A549 (cell line): Measurements from ENCODE around the gene ANKRD11. TPM values are rescaled to one million over a fixed set of nuclear protein-coding genes. Genes with fewer than 3 reads are reported as not detected.

Experiments used
- ATAC-seq, 2 experiments: fragments of 200-7000 bp in 1 of 2; fragments of >200 bp in 1 of 2; cut with Nextera tagmentation in 1 of 2; cut with Tn5 transposase in 1 of 2; 3 replicates each; pipeline versions ENCODE4 v1.8.0 to v1.9.1; 2018 to 2020; ENCODE audit warnings: mild to moderate bottlenecking in 1 of 2, moderate library complexity in 1 of 2
- CTCF ChIA-PET: fragments of 300-600 bp; sonication (Branson Sonifier 250); formaldehyde crosslinking; extraction: SDS; loops from one replicate; lab custom pipeline; 2021; ENCODE audit warnings: antibody characterized with exemption, inconsistent platforms; lab: Yijun Ruan, JAX
- POLR2A ChIA-PET: fragments of 350-600 bp; formaldehyde crosslinking; extraction: SDS; loops from one replicate; lab custom pipeline; 2021; ENCODE audit warnings: antibody characterized with exemption, inconsistent platforms; lab: Yijun Ruan, JAX
- DNase-seq, 2 experiments: peaks; one replicate each; pipeline versions ENCODE4 v3.0.0 to v3.0.0-alpha.2; 2011 to 2016; ENCODE audit warnings: low read depth in 1 of 2, low spot score in 1 of 2
- FAIRE-seq: peaks from 2 replicates; lab custom pipeline; 2011; peaks lifted over from hg19 to GRCh38; lab: Jason Lieb, UNC
- H3K27ac ChIP-seq, 2 experiments: fragments of >200 bp; sonication (Bioruptor Twin); formaldehyde crosslinking; 3 replicates each; pipeline ENCODE4 v1.5.1; 2016 to 2017
- H3K4me1 ChIP-seq: fragments of >200 bp; sonication (Bioruptor Twin); formaldehyde crosslinking; 3 replicates; pipeline ENCODE4 v1.6.1; 2016
- H3K4me2 ChIP-seq: fragments of >200 bp; sonication (Bioruptor Twin); formaldehyde crosslinking; 3 replicates; pipeline ENCODE4 v1.6.1; 2016
- H3K4me3 ChIP-seq: fragments of >200 bp; sonication (Bioruptor Twin); formaldehyde crosslinking; 3 replicates; pipeline ENCODE4 v1.5.1; 2016
- H3K9me3 ChIP-seq: fragments of >200 bp; sonication (Bioruptor Twin); formaldehyde crosslinking; 3 replicates; pipeline ENCODE4 v1.6.1; 2016
- CHD2 ChIP-seq: fragments of 150-350 bp; IDR thresholded peaks from 2 replicates; pipeline ENCODE4 v1.6.1; 2014; ENCODE audit warnings: low read length; ENCODE audit not compliant: partially characterized antibody
- CTCF ChIP-seq: fragments of >200 bp; sonication (Bioruptor Twin); formaldehyde crosslinking; IDR thresholded peaks from 3 replicates; pipeline ENCODE4 v1.5.1; 2016
- E2F6 ChIP-seq: IDR thresholded peaks from 2 replicates; pipeline ENCODE4 v1.6.1; 2012; ENCODE audit warnings: low read depth, borderline replicate concordance
- FOXS1 ChIP-seq: fragments of 250-450 bp; sonication (Bioruptor Pico); IDR thresholded peaks from 2 replicates; pipeline ENCODE4 v1.5.0; 2020; ENCODE audit warnings: mild to moderate bottlenecking, moderate library complexity
- GATA3 ChIP-seq: IDR thresholded peaks from 2 replicates; pipeline ENCODE4 v1.6.1; 2012; ENCODE audit warnings: borderline replicate concordance
- HDAC2 ChIP-seq: fragments of 200-600 bp; sonication (generic); IDR thresholded peaks from 2 replicates; pipeline ENCODE4 v1.6.1; 2016
- HES2 ChIP-seq: fragments of >200 bp; sonication (Bioruptor Twin); formaldehyde crosslinking; IDR thresholded peaks from 2 replicates; pipeline ENCODE4 v1.6.1; 2016
- HEYL ChIP-seq: fragments of 250-450 bp; sonication (Bioruptor Pico); IDR thresholded peaks from 2 replicates; pipeline ENCODE4 v1.8.0; 2021; ENCODE audit warnings: mild to moderate bottlenecking, moderate library complexity
- JUN ChIP-seq, 2 experiments: fragments of >200 bp; sonication (Bioruptor Twin); formaldehyde crosslinking; IDR thresholded peaks; 2 replicates in 1 of 2; 3 replicates in 1 of 2; pipeline ENCODE4 v1.6.1; 2016 to 2017
- KDM1A ChIP-seq: fragments of 200-600 bp; sonication (generic); IDR thresholded peaks from 2 replicates; pipeline ENCODE4 v1.6.1; 2016; ENCODE audit warnings: low read depth, mild to moderate bottlenecking
- MAFK ChIP-seq: fragments of 450-650 bp; IDR thresholded peaks from 2 replicates; pipeline ENCODE4 v1.6.1; 2014; ENCODE audit not compliant: partially characterized antibody
- MAX ChIP-seq: IDR thresholded peaks from 2 replicates; pipeline ENCODE4 v1.6.1; 2012
- MAZ ChIP-seq: fragments of 150-350 bp; IDR thresholded peaks from 2 replicates; pipeline ENCODE4 v1.6.1; 2014; ENCODE audit warnings: antibody characterized with exemption, low read depth, low read length, borderline replicate concordance
- NR3C1 ChIP-seq: fragments of >200 bp; sonication (Bioruptor Twin); formaldehyde crosslinking; IDR thresholded peaks from 3 replicates; pipeline ENCODE4 v1.6.1; 2017
- PHF8 ChIP-seq: fragments of 200-600 bp; sonication (generic); IDR thresholded peaks from 2 replicates; pipeline ENCODE4 v1.6.1; 2016; ENCODE audit warnings: low read depth, mild to moderate bottlenecking, antibody characterized with exemption, moderate library complexity, borderline replicate concordance
- POLR2A ChIP-seq: IDR thresholded peaks from 2 replicates; pipeline ENCODE4 v1.6.1; 2012; ENCODE audit warnings: mild to moderate bottlenecking, low read length
- RARB ChIP-seq: fragments of 250-450 bp; sonication (Bioruptor Pico); IDR thresholded peaks from 2 replicates; pipeline ENCODE4 v1.8.0; 2021; ENCODE audit warnings: mild to moderate bottlenecking, moderate library complexity
- RFX5 ChIP-seq: fragments of 450-650 bp; IDR thresholded peaks from 2 replicates; pipeline ENCODE4 v1.7.1; 2014; ENCODE audit warnings: antibody characterized with exemption, mild to moderate bottlenecking, moderate library complexity
- SMC3 ChIP-seq: fragments of >200 bp; sonication (Bioruptor Twin); formaldehyde crosslinking; IDR thresholded peaks from 3 replicates; pipeline ENCODE4 v1.6.1; 2018; ENCODE audit warnings: inconsistent platforms
- SREBF2 ChIP-seq: fragments of 450-650 bp; IDR thresholded peaks from 2 replicates; pipeline ENCODE4 v1.6.1; 2014; ENCODE audit warnings: mild to moderate bottlenecking, moderate library complexity
- ZC3H11A ChIP-seq: fragments of 450-650 bp; IDR thresholded peaks from 2 replicates; pipeline ENCODE4 v1.6.1; 2014; ENCODE audit warnings: antibody characterized with exemption, mild to moderate bottlenecking
- WGBS: methylation state at CpG from one replicate; pipeline ENCODE4 v1.1.6; 2017; ENCODE audit errors: missing lambda C conversion rate; 5-methylcytosine and 5-hydroxymethylcytosine counted together
- polyA plus RNA-seq, 4 experiments: library from polyadenylated mRNA; depleted of rRNA in 3 of 4; stranded (reverse); fragments of >200 nt; fragmentation: RNase III in 1 of 4; extraction: RNeasy Plus Mini Kit Qiagen cat#74134 plus additional on column Dnase treatment in 1 of 4; gene quantifications; 2 replicates in 3 of 4; 3 replicates in 1 of 4; pipeline ENCODE4 v1.2.3, GENCODE V29; 2011 to 2017
- TF ChIP-seq, protein P1 (sequence below): fragments of >200 bp; sonication (Bioruptor Twin); formaldehyde crosslinking; IDR thresholded peaks from 3 replicates; pipeline ENCODE4 v1.6.1; 2016
- TF ChIP-seq, protein P2 (sequence below): fragments of 200-600 bp; sonication (generic); IDR thresholded peaks from 2 replicates; pipeline ENCODE4 v1.6.1; 2016; ENCODE audit warnings: antibody characterized with exemption, mild to moderate bottlenecking, moderate library complexity
- TF ChIP-seq, protein P3 (sequence below): fragments of 150-350 bp; IDR thresholded peaks from 2 replicates; pipeline ENCODE4 v1.6.1; 2014; ENCODE audit warnings: low read depth, mild to moderate bottlenecking, low read length

ANKRD11 gene
- polyA plus RNA-seq, 2 of the 4 experiments (the other 2 are of a cell fraction), result 53.6 to 54.9 TPM

GRCh38 chr16:89243664-89244063 is 246.7 kb downstream of the ANKRD11 start (continued):
- no peak for TF ChIP-seq CTCF

- H3K4me2 ChIP-seq, result no peak overlapping the region
- FAIRE-seq (no peak), DNase-seq (no peak), ATAC-seq (no peak)
- H3K4me3 ChIP-seq, result no peak overlapping the region
- H3K27ac ChIP-seq, result no peak overlapping the region
- WGBS, result 74% methylated on average over 10 of the region's 12 CpGs
- ChIA-PET CTCF (no interaction called here), POLR2A (interaction anchor here (0.9 kb wide), 1 partner anchor 25 kb away, joined by 4 read pairs; the partner anchor contains the start of gene ZNF778)
- H3K4me1 ChIP-seq, result no peaks in the 10 kb centered on the region
- peaks cover 12% of the 10 kb centered on the region for H3K9me3 ChIP-seq
- TF ChIP-seq SMC3 (no peak), E2F6 (no peak), RARB (CRISPR knock-in tag) (no peak), NR3C1 (no peak), MAZ (no peak), FOXS1 (no peak), GATA3 (no peak), KDM1A (no peak), ZC3H11A (no peak), JUN (IDR thresholded peaks at IDR 0.05) (no peak), MAFK (no peak)
- TF ChIP-seq, all 56 proteins: peak for 0
Observed at GRCh38 chr16:89242795-89243200, 247.6 kb downstream of the ANKRD11 start.

DNA sequence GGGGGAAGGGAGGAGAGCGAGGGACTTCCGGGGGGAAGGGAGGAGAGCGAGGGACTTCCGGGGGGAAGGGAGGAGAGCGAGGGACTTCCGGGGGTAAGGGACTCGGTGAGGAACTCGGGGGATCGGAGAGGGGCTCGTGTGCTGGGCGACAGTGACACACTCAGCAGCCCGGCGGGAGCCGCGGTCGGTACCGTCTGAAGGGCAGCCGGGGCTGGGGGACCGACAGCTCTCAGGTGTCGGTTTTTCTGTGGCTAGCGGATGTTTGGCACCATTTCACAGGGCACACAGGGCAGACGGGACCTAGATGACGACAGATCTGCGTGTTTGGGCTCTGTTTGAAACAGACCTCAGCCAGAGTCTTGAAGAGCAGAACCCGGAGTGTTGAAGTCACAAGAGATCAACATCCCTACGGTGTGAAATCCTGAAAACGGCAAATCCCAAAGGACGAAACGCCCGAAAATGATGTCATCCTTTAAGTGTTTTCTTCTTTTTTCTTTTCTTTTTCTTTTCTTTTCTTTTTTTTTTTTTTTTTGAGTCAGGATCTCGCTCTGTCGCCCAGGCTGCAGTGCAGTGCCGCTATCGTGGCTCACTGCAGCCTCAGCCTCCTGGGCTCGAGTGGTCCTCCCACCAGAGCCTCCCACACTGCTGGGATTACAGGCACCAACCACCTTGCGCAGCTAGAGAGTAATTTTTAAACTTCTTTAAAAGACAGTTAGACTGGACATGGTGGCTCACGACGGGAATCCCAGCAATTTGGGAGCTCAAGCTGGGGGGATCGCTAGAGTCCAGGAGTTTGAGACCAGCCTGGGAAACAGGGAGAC is 249.0 kb downstream of the ANKRD11 start:
- ChIA-PET POLR2A (interaction anchor here (0.6 to 1.7 kb wide), 4 partner anchors 24 to 615 kb away, joined by 3 to 6 read pairs (median 4); partner anchors contain the start of gene ZNF778), CTCF (interaction anchor here (1.0 to 2.0 kb wide), 5 partner anchors 11 to 52 kb away, joined by 5 to 10 read pairs (median 6); no protein-coding TSS in a partner anchor)
- TF ChIP-seq HES2, result no peak
- TF ChIP-seq HEYL (CRISPR knock-in tag), result no peak
- peak; percentile 84 for TF ChIP-seq POLR2A
- peak; percentile 79 for TF ChIP-seq PHF8
- peak; percentile 3; the same call in 1 of the 3 replicates for TF ChIP-seq SMC3
- no peak for TF ChIP-seq CHD2
- TF ChIP-seq, protein P1, sequence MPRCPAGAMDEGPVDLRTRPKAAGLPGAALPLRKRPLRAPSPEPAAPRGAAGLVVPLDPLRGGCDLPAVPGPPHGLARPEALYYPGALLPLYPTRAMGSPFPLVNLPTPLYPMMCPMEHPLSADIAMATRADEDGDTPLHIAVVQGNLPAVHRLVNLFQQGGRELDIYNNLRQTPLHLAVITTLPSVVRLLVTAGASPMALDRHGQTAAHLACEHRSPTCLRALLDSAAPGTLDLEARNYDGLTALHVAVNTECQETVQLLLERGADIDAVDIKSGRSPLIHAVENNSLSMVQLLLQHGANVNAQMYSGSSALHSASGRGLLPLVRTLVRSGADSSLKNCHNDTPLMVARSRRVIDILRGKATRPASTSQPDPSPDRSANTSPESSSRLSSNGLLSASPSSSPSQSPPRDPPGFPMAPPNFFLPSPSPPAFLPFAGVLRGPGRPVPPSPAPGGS, result peak; percentile 86
- TF ChIP-seq, protein P2, sequence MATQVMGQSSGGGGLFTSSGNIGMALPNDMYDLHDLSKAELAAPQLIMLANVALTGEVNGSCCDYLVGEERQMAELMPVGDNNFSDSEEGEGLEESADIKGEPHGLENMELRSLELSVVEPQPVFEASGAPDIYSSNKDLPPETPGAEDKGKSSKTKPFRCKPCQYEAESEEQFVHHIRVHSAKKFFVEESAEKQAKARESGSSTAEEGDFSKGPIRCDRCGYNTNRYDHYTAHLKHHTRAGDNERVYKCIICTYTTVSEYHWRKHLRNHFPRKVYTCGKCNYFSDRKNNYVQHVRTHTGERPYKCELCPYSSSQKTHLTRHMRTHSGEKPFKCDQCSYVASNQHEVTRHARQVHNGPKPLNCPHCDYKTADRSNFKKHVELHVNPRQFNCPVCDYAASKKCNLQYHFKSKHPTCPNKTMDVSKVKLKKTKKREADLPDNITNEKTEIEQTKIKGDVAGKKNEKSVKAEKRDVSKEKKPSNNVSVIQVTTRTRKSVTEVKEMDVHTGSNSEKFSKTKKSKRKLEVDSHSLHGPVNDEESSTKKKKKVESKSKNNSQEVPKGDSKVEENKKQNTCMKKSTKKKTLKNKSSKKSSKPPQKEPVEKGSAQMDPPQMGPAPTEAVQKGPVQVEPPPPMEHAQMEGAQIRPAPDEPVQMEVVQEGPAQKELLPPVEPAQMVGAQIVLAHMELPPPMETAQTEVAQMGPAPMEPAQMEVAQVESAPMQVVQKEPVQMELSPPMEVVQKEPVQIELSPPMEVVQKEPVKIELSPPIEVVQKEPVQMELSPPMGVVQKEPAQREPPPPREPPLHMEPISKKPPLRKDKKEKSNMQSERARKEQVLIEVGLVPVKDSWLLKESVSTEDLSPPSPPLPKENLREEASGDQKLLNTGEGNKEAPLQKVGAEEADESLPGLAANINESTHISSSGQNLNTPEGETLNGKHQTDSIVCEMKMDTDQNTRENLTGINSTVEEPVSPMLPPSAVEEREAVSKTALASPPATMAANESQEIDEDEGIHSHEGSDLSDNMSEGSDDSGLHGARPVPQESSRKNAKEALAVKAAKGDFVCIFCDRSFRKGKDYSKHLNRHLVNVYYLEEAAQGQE, result no peak
- 0 out of 2 replicates have a peak, but pooled peaks have one; percentile 98 for TF ChIP-seq MAZ
- TF ChIP-seq GATA3, result 0 out of 2 replicates have a peak, but pooled peaks have one; percentile 8
- no peak for TF ChIP-seq HDAC2
- TF ChIP-seq MAX, result peak; percentile 76
- no peak for TF ChIP-seq SREBF2
- no peak for TF ChIP-seq RFX5
- peak in 1 of 2 experiments; percentile 92; a peak in 3 of 5 replicates for TF ChIP-seq JUN (IDR thresholded peaks at IDR 0.05)
- no peak for TF ChIP-seq NR3C1
- TF ChIP-seq, protein P3, sequence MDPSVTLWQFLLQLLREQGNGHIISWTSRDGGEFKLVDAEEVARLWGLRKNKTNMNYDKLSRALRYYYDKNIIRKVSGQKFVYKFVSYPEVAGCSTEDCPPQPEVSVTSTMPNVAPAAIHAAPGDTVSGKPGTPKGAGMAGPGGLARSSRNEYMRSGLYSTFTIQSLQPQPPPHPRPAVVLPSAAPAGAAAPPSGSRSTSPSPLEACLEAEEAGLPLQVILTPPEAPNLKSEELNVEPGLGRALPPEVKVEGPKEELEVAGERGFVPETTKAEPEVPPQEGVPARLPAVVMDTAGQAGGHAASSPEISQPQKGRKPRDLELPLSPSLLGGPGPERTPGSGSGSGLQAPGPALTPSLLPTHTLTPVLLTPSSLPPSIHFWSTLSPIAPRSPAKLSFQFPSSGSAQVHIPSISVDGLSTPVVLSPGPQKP, result no peak
- peak; percentile 82 to 92 for ATAC-seq
- Histone ChIP-seq H3K4me3 (peak overlapping the region; percentile 74), H3K4me1 (no peaks in the 10 kb centered on the region), H3K4me2 (peak overlapping the region; percentile 82), H3K9me3 (peaks cover 22% of the 10 kb centered on the region), H3K27ac (peak overlapping the region; percentile 94 to 95)
- peak; percentile 80 to 81 for DNase-seq
- WGBS, result 5% methylated on average over 33 of the region's 39 CpGs
- FAIRE-seq, result no peak
